Vagina (tissue), 2 donors: ENCODE results near the gene NDUFB10.

Source experiments
- POLR2A ChIP-seq, 2 donors: fragments of 450-650 bp; IDR thresholded peaks; one replicate each; pipeline ENCODE4 v1.6.1; 2017; ENCODE audit warnings: antibody characterized with exemption in 2 of 2, mild to moderate bottlenecking in 2 of 2, moderate library complexity in 2 of 2
- TF ChIP-seq, protein P1 (sequence below), 3 experiments: fragments of 450-650 bp in 2 of 3; fragments of 200-600 bp in 1 of 3; sonication (generic) in 1 of 3; IDR thresholded peaks; one replicate each; pipeline ENCODE4 v1.5.1; 2017 to 2019; ENCODE audit warnings: antibody characterized with exemption in 3 of 3, mild to moderate bottlenecking in 2 of 3, moderate library complexity in 2 of 3

DNA sequence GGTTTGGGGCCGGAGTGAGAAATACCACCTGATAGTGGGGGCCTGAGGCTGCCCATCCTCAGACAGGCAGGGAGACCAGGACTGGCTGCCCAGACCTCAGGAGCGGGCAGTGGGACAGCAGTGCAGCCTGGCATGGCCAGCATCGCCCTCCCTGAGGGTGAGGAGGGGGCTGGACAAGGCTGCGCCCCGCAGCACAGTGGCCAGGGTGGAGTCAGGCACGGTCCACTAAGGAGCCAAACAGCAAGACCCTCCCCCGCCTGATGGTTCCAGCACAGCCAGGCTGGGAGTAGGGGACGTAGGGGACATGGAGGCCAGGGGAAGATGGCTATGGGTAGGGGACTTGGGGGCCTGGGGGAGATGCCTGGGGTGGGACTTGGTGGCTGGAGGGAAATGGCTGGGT lies 47.0 kb downstream of the NDUFB10 start:
- TF ChIP-seq POLR2A (IDR thresholded peaks at IDR 0.05): no peak
- TF ChIP-seq, protein P1, sequence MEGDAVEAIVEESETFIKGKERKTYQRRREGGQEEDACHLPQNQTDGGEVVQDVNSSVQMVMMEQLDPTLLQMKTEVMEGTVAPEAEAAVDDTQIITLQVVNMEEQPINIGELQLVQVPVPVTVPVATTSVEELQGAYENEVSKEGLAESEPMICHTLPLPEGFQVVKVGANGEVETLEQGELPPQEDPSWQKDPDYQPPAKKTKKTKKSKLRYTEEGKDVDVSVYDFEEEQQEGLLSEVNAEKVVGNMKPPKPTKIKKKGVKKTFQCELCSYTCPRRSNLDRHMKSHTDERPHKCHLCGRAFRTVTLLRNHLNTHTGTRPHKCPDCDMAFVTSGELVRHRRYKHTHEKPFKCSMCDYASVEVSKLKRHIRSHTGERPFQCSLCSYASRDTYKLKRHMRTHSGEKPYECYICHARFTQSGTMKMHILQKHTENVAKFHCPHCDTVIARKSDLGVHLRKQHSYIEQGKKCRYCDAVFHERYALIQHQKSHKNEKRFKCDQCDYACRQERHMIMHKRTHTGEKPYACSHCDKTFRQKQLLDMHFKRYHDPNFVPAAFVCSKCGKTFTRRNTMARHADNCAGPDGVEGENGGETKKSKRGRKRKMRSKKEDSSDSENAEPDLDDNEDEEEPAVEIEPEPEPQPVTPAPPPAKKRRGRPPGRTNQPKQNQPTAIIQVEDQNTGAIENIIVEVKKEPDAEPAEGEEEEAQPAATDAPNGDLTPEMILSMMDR (IDR thresholded peaks at IDR 0.05): no peak
